Activated T-cell treated with anti-CD3 and anti-CD28 coated beads, Interleukin-2, amount 50 U/mL, for 24 hours (primary cell): ENCODE results near the gene PAQR4.

ENCODE experiments used
- DNase-seq: peaks from one replicate; pipeline ENCODE4 v3.0.0-alpha.2; 2020
- H3K27ac Mint-ChIP-seq: 2 replicates; pipeline ENCODE4 v1.8.0; 2020; ENCODE audit warnings: mild to moderate bottlenecking, mixed read lengths
- H3K27me3 Mint-ChIP-seq: 2 replicates; pipeline ENCODE4 v1.8.0; 2020; ENCODE audit warnings: mixed read lengths
- H3K36me3 Mint-ChIP-seq: 2 replicates; pipeline ENCODE4 v1.8.0; 2020; ENCODE audit warnings: low read depth, mixed read lengths
- H3K4me1 Mint-ChIP-seq: 2 replicates; pipeline ENCODE4 v1.8.0; 2020; ENCODE audit warnings: low read depth, mixed read lengths
- H3K4me3 Mint-ChIP-seq: 2 replicates; pipeline ENCODE4 v1.8.0; 2020; ENCODE audit warnings: mild to moderate bottlenecking, moderate library complexity, mixed read lengths
- H3K9me3 Mint-ChIP-seq: 2 replicates; pipeline ENCODE4 v1.8.0; 2020; ENCODE audit warnings: mixed read lengths

The PAQR4 gene

GRCh38 chr16:3007957-3008689 is 39.0 kb downstream of the PAQR4 start:
- no peak for DNase-seq
- no peaks in the 10 kb centered on the region for H3K9me3 Mint-ChIP-seq
- H3K27me3 Mint-ChIP-seq, result peaks cover 21% of the 10 kb centered on the region
- H3K4me3 Mint-ChIP-seq, result no peak overlapping the region
- H3K4me1 Mint-ChIP-seq, result peaks cover 30% of the 10 kb centered on the region
- no peak overlapping the region for H3K27ac Mint-ChIP-seq
- H3K36me3 Mint-ChIP-seq, result no peaks in the 10 kb centered on the region

GRCh38 chr16:3008690-3009037 is 39.5 kb downstream of the PAQR4 start:
- Mint-ChIP-seq H3K4me1 (peaks cover 30% of the 10 kb centered on the region), H3K36me3 (no peaks in the 10 kb centered on the region), H3K27me3 (peaks cover 21% of the 10 kb centered on the region), H3K27ac (no peak overlapping the region), H3K9me3 (no peaks in the 10 kb centered on the region), H3K4me3 (no peak overlapping the region)
- no peak for DNase-seq

GRCh38 chr16:3009568-3010390 is 40.6 kb downstream of the PAQR4 start:
- no peak for DNase-seq
- Mint-ChIP-seq H3K27ac (no peak overlapping the region), H3K27me3 (peaks cover 25% of the 10 kb centered on the region), H3K9me3 (no peaks in the 10 kb centered on the region), H3K36me3 (no peaks in the 10 kb centered on the region), H3K4me3 (no peak overlapping the region), H3K4me1 (peaks cover 29% of the 10 kb centered on the region)

GRCh38 chr16:3010510-3010909 is 41.4 kb downstream of the PAQR4 start:
- Mint-ChIP-seq H3K27me3 (peaks cover 23% of the 10 kb centered on the region), H3K27ac (no peak overlapping the region), H3K4me1 (peaks cover 27% of the 10 kb centered on the region), H3K36me3 (no peaks in the 10 kb centered on the region), H3K9me3 (no peaks in the 10 kb centered on the region), H3K4me3 (no peak overlapping the region)
- DNase-seq, result no peak

- Mint-ChIP-seq H3K4me3 (no peak overlapping the region), H3K4me1 (peaks cover 21% of the 10 kb centered on the region), H3K27me3 (peaks cover 28% of the 10 kb centered on the region), H3K9me3 (no peaks in the 10 kb centered on the region), H3K27ac (no peak overlapping the region), H3K36me3 (no peaks in the 10 kb centered on the region)
- no peak for DNase-seq
Observed at GRCh38 chr16:3012246-3012645, 43.1 kb downstream of the PAQR4 start.

- no peak for DNase-seq
- Mint-ChIP-seq H3K9me3 (no peaks in the 10 kb centered on the region), H3K27ac (no peak within 1 kb of the TSS), H3K4me3 (no peak within 1 kb of the TSS), H3K4me1 (peaks cover 14% of the 10 kb centered on the region), H3K27me3 (peaks cover 26% of the 10 kb centered on the region), H3K36me3 (no peaks in the 10 kb centered on the region)
Observed at GRCh38 chr16:3012828-3013420, 43.8 kb downstream of the PAQR4 start, which contains the start of gene CLDN9. CLDN9 (plus strand) TSS chr16:3012923; CDS start chr16:3013363, 440 bp downstream.

GRCh38 chr16:3013491-3013951 is 44.4 kb downstream of the PAQR4 start:
- peaks cover 14% of the 10 kb centered on the region for H3K4me1 Mint-ChIP-seq
- H3K4me3 Mint-ChIP-seq, result no peak overlapping the region
- no peak overlapping the region for H3K27ac Mint-ChIP-seq
- no peaks in the 10 kb centered on the region for H3K36me3 Mint-ChIP-seq
- peaks cover 28% of the 10 kb centered on the region for H3K27me3 Mint-ChIP-seq
- no peak for DNase-seq
- H3K9me3 Mint-ChIP-seq, result no peaks in the 10 kb centered on the region

GRCh38 chr16:3013998-3014690 is 45.0 kb downstream of the PAQR4 start:
- H3K27me3 Mint-ChIP-seq, result peaks cover 30% of the 10 kb centered on the region
- H3K27ac Mint-ChIP-seq, result no peak overlapping the region
- no peaks in the 10 kb centered on the region for H3K36me3 Mint-ChIP-seq
- no peak overlapping the region for H3K4me3 Mint-ChIP-seq
- DNase-seq, result no peak
- no peaks in the 10 kb centered on the region for H3K9me3 Mint-ChIP-seq
- H3K4me1 Mint-ChIP-seq, result peaks cover 11% of the 10 kb centered on the region

- DNase-seq, result no peak
- H3K27ac Mint-ChIP-seq, result no peak overlapping the region
- H3K4me1 Mint-ChIP-seq, result peaks cover 16% of the 10 kb centered on the region
- H3K36me3 Mint-ChIP-seq, result no peaks in the 10 kb centered on the region
- H3K9me3 Mint-ChIP-seq, result no peaks in the 10 kb centered on the region
- H3K4me3 Mint-ChIP-seq, result no peak overlapping the region
- H3K27me3 Mint-ChIP-seq, result peaks cover 32% of the 10 kb centered on the region
Observed at GRCh38 chr16:3014971-3015370, 45.8 kb downstream of the PAQR4 start.

- no peak overlapping the region for H3K27ac Mint-ChIP-seq
- DNase-seq, result no peak
- no peak overlapping the region for H3K4me3 Mint-ChIP-seq
- H3K4me1 Mint-ChIP-seq, result peaks cover 21% of the 10 kb centered on the region
- H3K36me3 Mint-ChIP-seq, result no peaks in the 10 kb centered on the region
- no peaks in the 10 kb centered on the region for H3K9me3 Mint-ChIP-seq
- H3K27me3 Mint-ChIP-seq, result peaks cover 32% of the 10 kb centered on the region
Observed at GRCh38 chr16:3015865-3016521, 46.8 kb downstream of the PAQR4 start.

GRCh38 chr16:3017344-3017743 is 48.2 kb downstream of the PAQR4 start:
- peaks cover 28% of the 10 kb centered on the region for H3K27me3 Mint-ChIP-seq
- H3K4me1 Mint-ChIP-seq, result peaks cover 34% of the 10 kb centered on the region
- no peak overlapping the region for H3K27ac Mint-ChIP-seq
- H3K9me3 Mint-ChIP-seq, result no peaks in the 10 kb centered on the region
- no peak overlapping the region for H3K4me3 Mint-ChIP-seq
- no peak for DNase-seq
- H3K36me3 Mint-ChIP-seq, result peaks cover 1% of the 10 kb centered on the region

- H3K36me3 Mint-ChIP-seq, result peaks cover 1% of the 10 kb centered on the region
- peaks cover 36% of the 10 kb centered on the region for H3K4me1 Mint-ChIP-seq
- H3K9me3 Mint-ChIP-seq, result no peaks in the 10 kb centered on the region
- no peak within 1 kb of the TSS for H3K27ac Mint-ChIP-seq
- peaks cover 23% of the 10 kb centered on the region for H3K27me3 Mint-ChIP-seq
- H3K4me3 Mint-ChIP-seq, result no peak within 1 kb of the TSS
- DNase-seq, result no peak
Observed at GRCh38 chr16:3017794-3018506, 48.8 kb downstream of the PAQR4 start, which contains the start of gene CLDN6. CLDN6 (minus strand) TSS chr16:3018183; CDS start chr16:3016021, 2,162 bp downstream.

GRCh38 chr16:3019594-3020246 is 50.6 kb downstream of the PAQR4 start:
- DNase-seq, result no peak
- H3K27ac Mint-ChIP-seq, result peak overlapping the region; percentile 87
- peaks cover 48% of the 10 kb centered on the region for H3K4me1 Mint-ChIP-seq
- peaks cover 16% of the 10 kb centered on the region for H3K27me3 Mint-ChIP-seq
- peak overlapping the region; percentile 88 for H3K4me3 Mint-ChIP-seq
- H3K36me3 Mint-ChIP-seq, result peaks cover 5% of the 10 kb centered on the region
- no peaks in the 10 kb centered on the region for H3K9me3 Mint-ChIP-seq
